MM.1S (cell line): ENCODE results near the gene PLEKHG1.

Source experiments
- CTCF ChIP-seq: fragments of 300-600 bp; sonication (generic); IDR thresholded peaks from 2 replicates; pipeline ENCODE4 v1.5.1; 2016; ENCODE audit warnings: antibody characterized with exemption, low read length, mixed read lengths
- EZH2 ChIP-seq: fragments of 300-600 bp; sonication (generic); optimal IDR thresholded peaks from 2 replicates; pipeline ENCODE3; 2017; ENCODE audit warnings: low read depth, mild to moderate bottlenecking, antibody characterized with exemption, low read length, mixed read lengths
- EZH2phosphoT487 ChIP-seq: fragments of 300-600 bp; sonication (generic); IDR thresholded peaks from 2 replicates; pipeline ENCODE4 v1.6.1; 2018; ENCODE audit warnings: antibody characterized with exemption, low read length

DNA sequence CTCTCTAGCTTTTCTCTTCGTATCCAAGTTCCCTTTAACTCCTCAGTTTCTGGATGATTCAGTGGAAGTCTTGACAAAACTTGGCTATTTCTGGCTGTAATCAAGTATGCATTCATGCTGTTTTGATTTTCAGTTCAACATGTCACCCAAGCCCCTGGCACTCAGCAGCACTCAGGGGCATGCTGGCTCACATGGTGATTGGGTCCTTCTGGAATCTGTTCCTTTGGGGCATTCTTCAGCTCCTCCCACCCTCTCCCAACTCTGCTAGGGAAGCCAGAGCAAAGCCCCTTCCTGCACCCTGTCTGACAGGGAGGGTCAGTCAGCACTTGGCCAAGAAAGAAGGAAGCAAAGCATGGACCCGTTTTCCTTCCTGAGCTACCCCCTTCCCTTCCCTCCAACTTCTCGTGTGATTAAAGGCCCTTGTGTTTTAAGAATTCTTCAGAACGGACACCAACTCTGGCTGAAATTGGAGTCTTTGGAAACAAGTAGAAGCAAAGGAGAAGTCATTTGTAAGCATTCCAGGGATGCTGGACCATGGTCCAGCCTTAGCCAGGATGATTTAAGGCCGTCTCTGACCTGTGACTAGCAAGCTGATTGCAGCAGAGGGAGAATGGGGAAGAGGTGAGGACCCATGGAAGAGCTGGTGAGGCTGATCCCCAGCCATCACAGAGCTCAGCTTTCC lies 7.1 kb downstream of the PLEKHG1 start:
- TF ChIP-seq CTCF (no peak), EZH2phosphoT487 (no peak), EZH2 (no peak)
